ENCODE data around the gene IRS1. TPM values are rescaled to one million over a fixed set of nuclear protein-coding genes. Genes with fewer than 3 reads are reported as not detected.
"Not testable (repeated sequence)": the region's sequence is repeated elsewhere in the genome, so short reads cannot be mapped to it uniquely, and the experiment has no call there.

The IRS1 gene
- total and polyA plus RNA-seq, 8 donors: 2.1 to 26.8 (median 11.9) TPM

GRCh38 chr2:226835420-226835795, 35.8 kb upstream of the IRS1 start:
- H3K4me3 ChIP-seq: peak overlapping the region; percentile 58 to 84 (median 66)
- no peaks in the 10 kb centered on the region for H3K27me3 ChIP-seq
- intact Hi-C loops (cut with DNase I; ENCODE audit: low total_unique reads): no loop called here
- H3K27ac ChIP-seq: peak overlapping the region; percentile 97 to 100 (median 99)
- no peak for DNase-seq
- TF ChIP-seq POLR2A (IDR thresholded peaks at IDR 0.05) (no peak), EP300 (IDR thresholded peaks at IDR 0.05) (no peak), POLR2AphosphoS5 (IDR thresholded peaks at IDR 0.05) (no peak), CTCF (IDR thresholded peaks at IDR 0.05) (no peak)
- 2 to 11% (median 3%) methylated on average over 12 to 26 of the region's 26 CpGs for WGBS, 5 donors
- H3K4me1 ChIP-seq: peaks cover 12 to 47% (median 33%) of the 10 kb centered on the region in 4 donors
- peaks cover 0 to 4% (median 0%) of the 10 kb centered on the region in 4 donors for H3K36me3 ChIP-seq
- H3K9me3 ChIP-seq: no peaks in the 10 kb centered on the region

GRCh38 chr2:226834880-226835279, 35.3 kb upstream of the IRS1 start:
- H3K36me3 ChIP-seq; H3K9me3 ChIP-seq; intact Hi-C loops (cut with DNase I; ENCODE audit: low total_unique reads); DNase-seq; H3K27me3 ChIP-seq: not testable (repeated sequence)
- Histone ChIP-seq H3K4me1 (peaks cover 12 to 47% (median 33%) of the 10 kb centered on the region in 4 donors), H3K4me3 (peak overlapping the region; percentile 58 to 84 (median 66)), H3K27ac (peak overlapping the region in 3 of 5 donors; percentile 99 to 100 (median 99))
- WGBS, 5 donors: 85 to 93% (median 92%) methylated on average over 18 of the region's 18 CpGs

GRCh38 chr2:226832061-226832460, 32.4 kb upstream of the IRS1 start:
- Histone ChIP-seq H3K4me3 (no peak overlapping the region), H3K9me3 (no peaks in the 10 kb centered on the region), H3K27me3 (no peaks in the 10 kb centered on the region), H3K36me3 (no peaks in the 10 kb centered on the region), H3K27ac (no peak overlapping the region), H3K4me1 (peaks cover 12 to 21% (median 19%) of the 10 kb centered on the region in 4 donors)
- DNase-seq: no peak
- 90 to 100% (median 97%) methylated on average over 1 of the region's 1 CpG for WGBS, 5 donors
- TF ChIP-seq EP300 (IDR thresholded peaks at IDR 0.05): no peak
- TF ChIP-seq CTCF (IDR thresholded peaks at IDR 0.05): no peak
- TF ChIP-seq POLR2AphosphoS5 (IDR thresholded peaks at IDR 0.05): no peak
- no peak for TF ChIP-seq POLR2A (IDR thresholded peaks at IDR 0.05)
- intact Hi-C loops (cut with DNase I; ENCODE audit: low total_unique reads): no loop called here

- TF ChIP-seq POLR2A (IDR thresholded peaks at IDR 0.05): no peak
- TF ChIP-seq POLR2AphosphoS5 (IDR thresholded peaks at IDR 0.05): no peak
- TF ChIP-seq CTCF (IDR thresholded peaks at IDR 0.05): no peak
- no peak for TF ChIP-seq EP300 (IDR thresholded peaks at IDR 0.05)
- no peak for DNase-seq
- WGBS, 5 donors: 84 to 93% (median 92%) methylated on average over 4 of the region's 4 CpGs
- no peak overlapping the region for H3K4me3 ChIP-seq
- H3K27me3 ChIP-seq: no peaks in the 10 kb centered on the region
- no peaks in the 10 kb centered on the region for H3K9me3 ChIP-seq
- no peaks in the 10 kb centered on the region for H3K36me3 ChIP-seq
- intact Hi-C loops (cut with DNase I; ENCODE audit: low total_unique reads): no loop called here
- H3K27ac ChIP-seq: no peak overlapping the region
- H3K4me1 ChIP-seq: peaks cover 12 to 15% (median 13%) of the 10 kb centered on the region in 4 donors
Measured at GRCh38 chr2:226831266-226831665, 31.6 kb upstream of the IRS1 start.

GRCh38 chr2:226829721-226830631, 30.4 kb upstream of the IRS1 start:
- H3K4me3 ChIP-seq: no peak overlapping the region
- no peak for DNase-seq

More at GRCh38 chr2:226829721-226830631, 30.4 kb upstream of the IRS1 start:
- TF ChIP-seq POLR2AphosphoS5 (IDR thresholded peaks at IDR 0.05) (no peak), EP300 (IDR thresholded peaks at IDR 0.05) (no peak), CTCF (IDR thresholded peaks at IDR 0.05) (no peak), POLR2A (IDR thresholded peaks at IDR 0.05) (no peak)
- intact Hi-C loops (cut with DNase I; ENCODE audit: low total_unique reads): no loop called here
- peaks cover 5 to 10% (median 6%) of the 10 kb centered on the region in 4 donors for H3K4me1 ChIP-seq
- H3K9me3 ChIP-seq: no peaks in the 10 kb centered on the region
- no peak overlapping the region for H3K27ac ChIP-seq
- no peaks in the 10 kb centered on the region for H3K27me3 ChIP-seq
- no peaks in the 10 kb centered on the region for H3K36me3 ChIP-seq
- 81 to 87% (median 85%) methylated on average over 8 of the region's 8 CpGs for WGBS, 5 donors

All from stomach (tissue), 9 donors.